Colonic mucosa (tissue), 4 donors: ENCODE measurements around the gene CHST8. TPM values are rescaled to one million over a fixed set of nuclear protein-coding genes. Genes with fewer than 3 reads are reported as not detected.
"Not testable (repeated sequence)": the region's sequence is repeated elsewhere in the genome, so short reads cannot be mapped to it uniquely, and the experiment has no call there.

Experiments used
- DNase-seq: peaks from one replicate; pipeline ENCODE4 v3.0.0-alpha.2; 2020
- H3K27ac ChIP-seq: fragments of 200-600 bp; one replicate; pipeline ENCODE4 v1.8.0; 2021
- H3K27me3 ChIP-seq: fragments of 200-600 bp; one replicate; pipeline ENCODE4 v1.8.0; 2021
- H3K36me3 ChIP-seq: fragments of 200-600 bp; one replicate; pipeline ENCODE4 v1.8.0; 2021
- H3K4me1 ChIP-seq: fragments of 200-600 bp; one replicate; pipeline ENCODE4 v1.8.0; 2021; ENCODE audit warnings: mild to moderate bottlenecking
- H3K4me3 ChIP-seq: fragments of 200-600 bp; one replicate; pipeline ENCODE4 v1.8.0; 2021
- H3K9ac ChIP-seq, 2 donors: one replicate each; pipeline ENCODE4 v1.7.0; 2013; ENCODE audit warnings: control low read depth in 2 of 2, low read depth in 2 of 2, low read length in 2 of 2
- H3K9me3 ChIP-seq: fragments of 200-600 bp; one replicate; pipeline ENCODE4 v1.8.0; 2021
- intact Hi-C: fragments of 100-400 bp; cut with DNase I; formaldehyde crosslinking; loops from one replicate; pipeline ENCODE4 v1.14.1; 2022
- total RNA-seq, 2 donors: library from RNA; stranded (reverse); fragmentation: NEBNext Ultra II Directional in 1 of 2; extraction: Animal tissue kit (Norgen Biotek cat#: 25700) in 1 of 2; gene quantifications; one replicate each; pipeline ENCODE4 v1.2.1, GENCODE V29; 2021
- TF ChIP-seq, protein P1 (sequence below): fragments of 200-600 bp; IDR thresholded peaks from one replicate; pipeline ENCODE4 v1.8.0; 2022; ENCODE audit warnings: antibody characterized with exemption, mild to moderate bottlenecking
- donor health status: healthy.
- donor health status: DM: no; HTN: no; CAD: no.
- donor health status: DM: no; HTN: no; CAD: no.

The CHST8 gene
- total RNA-seq, 2 donors from 2014 or later, result not detected

DNA sequence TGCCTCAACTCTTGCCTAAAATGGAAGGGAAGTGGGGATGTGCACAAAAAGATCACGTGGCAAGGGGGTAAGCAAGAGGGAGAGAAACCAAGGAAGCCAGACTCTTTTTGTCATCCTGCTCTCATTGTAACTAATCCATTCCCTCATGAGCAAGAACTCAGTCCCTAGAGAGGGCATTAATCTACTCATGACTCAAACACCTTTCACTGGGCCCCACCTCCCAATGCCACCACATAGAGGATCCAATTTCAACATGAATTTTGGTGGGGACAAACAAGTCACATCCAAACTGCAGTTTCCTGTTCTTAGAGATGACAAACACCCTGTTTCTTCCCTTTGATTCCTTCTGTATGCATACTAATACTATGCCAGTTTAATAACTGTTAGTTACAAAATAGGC lies 11.2 kb upstream of the CHST8 start:
- DNase-seq, result no peak
- H3K9me3 ChIP-seq, result no peaks in the 10 kb centered on the region
- H3K27ac ChIP-seq, result no peak overlapping the region
- H3K36me3 ChIP-seq, result no peaks in the 10 kb centered on the region
- no peaks in the 10 kb centered on the region for H3K27me3 ChIP-seq
- intact Hi-C loops, result no loop called here
- no peak overlapping the region for H3K4me3 ChIP-seq
- TF ChIP-seq, protein P1, sequence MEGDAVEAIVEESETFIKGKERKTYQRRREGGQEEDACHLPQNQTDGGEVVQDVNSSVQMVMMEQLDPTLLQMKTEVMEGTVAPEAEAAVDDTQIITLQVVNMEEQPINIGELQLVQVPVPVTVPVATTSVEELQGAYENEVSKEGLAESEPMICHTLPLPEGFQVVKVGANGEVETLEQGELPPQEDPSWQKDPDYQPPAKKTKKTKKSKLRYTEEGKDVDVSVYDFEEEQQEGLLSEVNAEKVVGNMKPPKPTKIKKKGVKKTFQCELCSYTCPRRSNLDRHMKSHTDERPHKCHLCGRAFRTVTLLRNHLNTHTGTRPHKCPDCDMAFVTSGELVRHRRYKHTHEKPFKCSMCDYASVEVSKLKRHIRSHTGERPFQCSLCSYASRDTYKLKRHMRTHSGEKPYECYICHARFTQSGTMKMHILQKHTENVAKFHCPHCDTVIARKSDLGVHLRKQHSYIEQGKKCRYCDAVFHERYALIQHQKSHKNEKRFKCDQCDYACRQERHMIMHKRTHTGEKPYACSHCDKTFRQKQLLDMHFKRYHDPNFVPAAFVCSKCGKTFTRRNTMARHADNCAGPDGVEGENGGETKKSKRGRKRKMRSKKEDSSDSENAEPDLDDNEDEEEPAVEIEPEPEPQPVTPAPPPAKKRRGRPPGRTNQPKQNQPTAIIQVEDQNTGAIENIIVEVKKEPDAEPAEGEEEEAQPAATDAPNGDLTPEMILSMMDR, result no peak
- no peak overlapping the region for H3K9ac ChIP-seq
- H3K4me1 ChIP-seq, result no peaks in the 10 kb centered on the region

DNA sequence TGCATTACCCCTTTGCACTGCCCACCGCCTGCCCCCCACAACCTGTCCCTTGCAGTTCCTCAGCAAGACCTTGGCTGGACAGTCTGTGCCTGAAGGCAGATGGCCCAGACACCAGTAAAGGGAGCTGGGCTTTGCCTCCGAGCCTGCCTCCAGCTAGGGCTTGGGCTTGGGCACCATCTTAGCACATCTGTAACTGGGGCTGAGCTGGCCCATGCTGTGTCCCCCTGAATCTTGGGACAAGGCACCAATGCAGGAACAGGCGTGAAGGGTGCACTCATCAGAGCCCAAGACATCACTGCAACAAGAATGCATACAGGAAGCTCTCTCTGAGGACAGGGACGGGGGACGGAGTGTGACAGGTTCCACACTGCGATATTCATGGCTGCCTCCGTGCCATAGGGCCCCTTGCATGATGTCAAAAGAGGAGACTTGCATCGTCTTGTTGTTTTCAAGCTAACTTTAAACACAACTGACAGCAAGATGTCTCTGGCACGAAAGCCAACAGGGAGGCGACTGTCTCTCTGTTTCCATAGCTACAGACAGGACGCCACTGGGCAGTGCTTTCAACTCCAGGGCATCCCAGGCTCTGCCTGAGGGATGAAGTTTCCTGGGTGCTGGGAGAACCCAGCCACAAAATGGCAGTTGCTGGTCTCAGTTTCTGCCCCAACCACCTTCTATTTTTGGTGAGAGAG lies 8.7 kb upstream of the CHST8 start:
- Histone ChIP-seq H3K27ac (no peak overlapping the region), H3K9ac (no peak overlapping the region), H3K9me3 (no peaks in the 10 kb centered on the region), H3K27me3 (no peaks in the 10 kb centered on the region), H3K4me1 (no peaks in the 10 kb centered on the region), H3K4me3 (no peak overlapping the region), H3K36me3 (no peaks in the 10 kb centered on the region)
- intact Hi-C loops, result no loop called here
- TF ChIP-seq, protein P1, result no peak
- DNase-seq, result no peak

DNA sequence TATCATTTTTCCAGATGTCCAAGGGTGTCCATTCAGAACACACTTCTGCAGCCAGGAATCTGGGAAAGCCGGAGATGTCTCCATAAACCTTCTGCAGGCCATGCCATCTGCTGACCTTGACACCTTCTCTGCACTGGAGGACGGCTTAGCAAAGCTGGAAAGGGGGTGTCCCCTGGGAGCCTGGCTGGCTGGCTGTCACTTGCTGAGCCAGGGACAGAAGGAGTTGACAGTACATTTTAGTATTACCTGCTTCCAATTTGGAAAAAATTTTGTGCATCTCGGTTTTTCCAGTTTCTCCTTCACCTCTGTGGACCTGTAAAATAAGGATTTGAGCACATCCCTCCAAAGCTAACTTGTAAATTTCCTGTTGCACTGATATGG lies 8.1 kb upstream of the CHST8 start:
- H3K36me3 ChIP-seq, result no peaks in the 10 kb centered on the region
- intact Hi-C loops, result no loop called here
- H3K4me1 ChIP-seq, result no peaks in the 10 kb centered on the region
- H3K27me3 ChIP-seq, result no peaks in the 10 kb centered on the region
- H3K9me3 ChIP-seq, result no peaks in the 10 kb centered on the region
- H3K27ac ChIP-seq, result no peak overlapping the region
- DNase-seq, result no peak
- TF ChIP-seq, protein P1, result no peak
- no peak overlapping the region for H3K4me3 ChIP-seq
- no peak overlapping the region for H3K9ac ChIP-seq

DNA sequence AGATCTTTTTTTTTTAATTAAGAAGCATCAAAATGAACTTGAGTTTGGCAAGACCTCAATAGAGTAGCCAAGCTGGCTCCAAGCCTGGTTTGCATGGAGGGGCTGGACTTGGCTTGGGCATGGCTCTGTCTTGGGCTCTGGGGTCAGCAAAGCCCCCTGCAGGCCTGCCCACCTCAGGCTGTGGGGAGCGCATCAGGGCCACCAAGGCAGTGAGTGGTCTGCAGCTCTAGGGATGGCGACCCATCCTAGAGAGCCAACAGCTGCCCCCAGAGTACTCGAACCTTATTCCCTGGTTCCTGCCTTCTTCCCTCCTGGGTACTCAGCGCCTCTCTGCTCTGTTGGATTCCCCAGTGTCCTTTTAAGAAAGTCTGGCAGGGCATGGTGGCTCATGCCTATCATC lies 5.4 kb upstream of the CHST8 start:
- Histone ChIP-seq H3K4me1 (no peaks in the 10 kb centered on the region), H3K27ac (no peak overlapping the region), H3K4me3 (no peak overlapping the region), H3K9me3 (no peaks in the 10 kb centered on the region), H3K27me3 (peaks cover 9% of the 10 kb centered on the region), H3K36me3 (no peaks in the 10 kb centered on the region), H3K9ac (no peak overlapping the region)
- TF ChIP-seq, protein P1, result no peak
- DNase-seq, result no peak
- intact Hi-C loops, result no loop called here

DNA sequence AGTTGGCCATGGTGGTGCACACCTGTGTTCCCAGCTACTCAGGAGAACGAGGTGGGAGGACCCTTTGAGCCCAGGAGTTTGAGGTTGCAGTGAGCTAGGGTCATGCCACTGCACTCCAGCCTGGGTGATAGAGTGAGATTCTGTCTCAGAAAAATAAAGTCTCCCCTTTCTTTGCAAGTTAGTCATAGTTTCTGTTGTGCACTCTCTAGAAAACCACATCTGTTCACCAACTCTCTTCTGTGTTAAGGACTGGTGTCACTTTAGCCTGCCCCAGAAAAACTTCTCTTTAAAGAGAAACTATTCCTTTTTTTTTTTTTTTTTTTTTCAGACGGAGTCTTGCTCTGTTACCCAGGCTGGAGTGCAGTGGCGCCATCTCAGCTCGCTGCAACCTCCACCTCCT lies 4.9 kb upstream of the CHST8 start:
- Histone ChIP-seq H3K36me3 (no peaks in the 10 kb centered on the region), H3K27me3 (peaks cover 11% of the 10 kb centered on the region), H3K9ac (no peak overlapping the region), H3K4me1 (no peaks in the 10 kb centered on the region), H3K27ac (no peak overlapping the region), H3K9me3 (no peaks in the 10 kb centered on the region), H3K4me3 (no peak overlapping the region)
- TF ChIP-seq, protein P1, result no peak
- no peak for DNase-seq
- intact Hi-C loops, result no loop called here

DNA sequence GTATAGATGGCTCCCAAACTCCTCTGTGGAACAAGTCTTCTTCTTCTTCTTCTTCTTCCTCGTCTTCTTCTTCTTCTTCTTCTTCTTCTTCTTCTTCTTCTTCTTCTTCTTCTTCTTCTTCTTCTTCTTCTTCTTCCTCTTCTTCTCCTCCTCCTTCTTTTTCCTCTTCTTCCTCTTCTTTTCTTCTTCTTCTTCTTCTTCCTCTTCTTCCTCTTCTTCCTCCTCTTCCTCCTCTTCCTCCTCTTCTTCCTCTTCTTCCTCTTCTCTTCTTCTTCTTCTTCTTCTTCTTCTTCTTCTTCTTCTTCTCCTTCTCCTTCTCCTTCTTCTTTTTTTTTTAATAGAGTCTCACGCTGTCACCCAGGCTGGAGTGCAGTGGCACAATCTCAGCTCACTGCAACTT lies 3.4 kb upstream of the CHST8 start:
- H3K27ac ChIP-seq, DNase-seq, H3K9me3 ChIP-seq, H3K36me3 ChIP-seq, H3K4me1 ChIP-seq, H3K4me3 ChIP-seq, H3K9ac ChIP-seq, intact Hi-C loops: not testable (repeated sequence)
- H3K27me3 ChIP-seq, result peaks cover 26% of the 10 kb centered on the region
